Activated CD4-positive, alpha-beta T cell treated with anti-CD3 and anti-CD28 coated beads for 1 hour (primary cell): ENCODE results near the gene PCBP3.
"Not testable (repeated sequence)": the region's sequence is repeated elsewhere in the genome, so short reads cannot be mapped to it uniquely, and the experiment has no call there.

Experiments used
- DNase-seq: peaks from one replicate; pipeline ENCODE4 v3.0.0-alpha.2; 2020

PCBP3 gene

DNA sequence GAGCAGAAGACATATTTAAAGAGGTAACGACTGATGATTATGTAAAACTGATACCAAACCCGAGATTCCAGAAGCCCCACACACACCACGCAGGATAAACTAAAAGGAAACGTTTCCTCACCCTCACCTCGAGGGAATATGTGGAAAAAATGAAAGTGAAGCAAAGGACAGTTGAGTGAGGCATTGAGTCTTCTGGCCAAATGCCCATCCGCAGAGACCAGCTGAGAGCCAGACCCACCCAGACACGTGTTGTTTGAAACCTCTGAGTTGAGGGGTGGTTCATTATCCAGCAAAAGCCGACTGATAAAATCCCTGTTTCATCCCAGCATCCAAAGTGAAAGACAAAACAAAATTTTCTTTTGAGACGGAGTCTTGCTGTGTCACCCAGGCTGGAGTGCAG lies 29.6 kb upstream of the PCBP3 start:
- DNase-seq: no peak

DNA sequence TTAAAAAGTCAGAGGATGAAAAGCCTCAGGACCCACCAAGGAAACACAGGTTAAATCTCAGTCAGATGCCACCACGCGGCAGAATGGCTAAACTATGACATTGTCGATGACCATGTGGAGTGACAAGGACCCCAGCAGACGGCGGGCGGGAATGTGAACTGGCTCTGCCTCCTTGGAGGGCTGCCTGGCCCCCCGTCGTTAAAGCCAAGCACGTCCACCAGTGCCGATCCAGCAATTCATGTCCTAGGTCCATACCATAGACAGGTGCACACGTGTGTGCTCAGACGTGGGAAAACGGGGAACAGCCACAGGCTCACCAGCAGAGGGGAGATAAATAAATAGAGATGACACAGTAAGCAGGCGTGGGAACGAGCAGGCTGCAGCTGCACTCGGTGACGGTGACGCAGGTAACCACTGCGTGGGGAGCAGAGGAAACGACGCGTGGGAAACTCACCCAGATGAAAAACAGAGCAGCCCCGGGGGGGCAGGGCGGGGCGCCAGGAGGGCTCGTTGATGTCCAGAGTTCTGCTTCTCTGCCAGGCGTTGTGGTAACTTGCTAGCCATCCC lies 28.3 kb upstream of the PCBP3 start:
- peak; percentile 85 for DNase-seq

DNA sequence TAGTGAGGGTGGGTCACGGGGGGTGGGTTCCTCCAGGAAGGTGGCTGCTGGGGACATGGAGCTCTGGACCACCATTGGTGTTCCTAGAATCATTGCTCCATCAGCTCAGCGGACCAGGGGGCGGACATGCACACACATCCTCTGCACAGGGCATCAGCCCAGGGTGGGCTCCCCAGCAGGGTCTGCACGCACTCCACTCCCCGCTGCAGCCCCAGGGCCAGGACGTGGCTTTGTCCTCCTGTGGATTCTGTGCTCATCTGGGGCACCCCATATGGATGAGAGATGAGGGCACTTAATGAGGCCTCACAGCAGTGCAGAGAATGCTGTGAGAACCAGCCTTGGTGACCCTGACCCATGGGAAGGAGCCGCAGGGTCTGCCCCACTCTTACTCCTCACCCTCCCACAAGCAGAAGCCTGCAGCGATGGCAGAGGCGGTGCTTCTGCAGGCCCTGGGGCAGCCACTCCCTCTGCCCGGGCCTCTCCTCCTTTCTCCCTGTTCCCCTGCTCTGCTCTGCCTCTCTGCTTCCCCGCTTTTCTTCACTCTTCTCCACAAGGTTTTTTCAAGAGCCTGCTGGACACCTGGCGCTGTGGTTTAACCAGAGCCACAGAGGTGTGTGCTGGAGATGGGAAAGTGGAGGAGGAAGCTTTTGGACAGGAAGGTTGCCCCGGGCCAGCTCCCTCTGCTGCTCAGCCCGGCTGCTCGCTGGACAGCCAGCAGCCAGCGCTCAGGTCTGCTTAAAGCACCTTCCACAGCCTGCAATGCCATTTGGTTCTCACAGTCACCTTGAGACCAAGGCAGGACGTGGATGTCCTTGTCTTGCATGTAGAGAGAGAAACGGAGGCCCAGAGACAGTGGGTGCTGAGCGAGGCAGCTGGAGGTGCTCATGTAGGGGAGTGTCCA lies 26.3 kb upstream of the PCBP3 start:
- no peak for DNase-seq

GRCh38 chr21:45618287-45618686 lies 25.2 kb upstream of the PCBP3 start:
- no peak for DNase-seq

GRCh38 chr21:45618846-45619485 lies 24.6 kb upstream of the PCBP3 start:
- no peak for DNase-seq

DNA sequence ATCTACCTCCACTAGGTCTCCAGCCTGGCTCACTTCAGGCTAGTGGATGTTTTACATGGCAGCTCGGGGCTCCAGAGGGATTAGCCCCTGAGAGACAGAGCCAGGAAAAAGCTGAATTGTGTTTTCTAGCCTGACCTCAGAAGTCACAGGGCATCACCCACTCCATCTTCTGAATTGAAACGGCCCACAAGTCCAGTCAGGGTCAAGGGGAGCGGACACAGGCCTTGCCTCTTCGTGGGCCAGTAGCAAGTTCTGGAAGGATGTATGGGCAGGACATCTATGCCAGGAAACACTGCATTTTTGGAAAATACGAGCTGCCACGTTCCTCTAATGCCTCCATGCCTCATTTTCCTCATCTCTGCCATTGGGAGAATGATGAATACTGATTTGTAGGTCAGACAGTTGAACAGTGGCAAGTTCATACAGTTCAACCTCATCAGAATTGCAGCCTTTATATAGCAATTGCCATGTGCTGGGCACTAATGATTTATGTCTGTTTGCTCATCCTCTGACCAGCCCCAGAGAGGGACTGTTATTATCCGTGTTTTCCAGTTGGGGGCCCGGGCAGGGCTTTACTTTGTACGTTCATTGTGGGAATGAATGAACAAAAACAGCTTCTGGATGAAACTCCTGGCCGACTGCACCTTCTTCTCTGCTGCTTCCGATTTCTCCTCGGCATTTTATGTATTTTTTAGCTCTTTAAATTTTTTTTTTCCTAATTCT lies 23.2 kb upstream of the PCBP3 start:
- no peak for DNase-seq

GRCh38 chr21:45621435-45622331 lies 21.8 kb upstream of the PCBP3 start:
- DNase-seq: not testable (repeated sequence)

DNA sequence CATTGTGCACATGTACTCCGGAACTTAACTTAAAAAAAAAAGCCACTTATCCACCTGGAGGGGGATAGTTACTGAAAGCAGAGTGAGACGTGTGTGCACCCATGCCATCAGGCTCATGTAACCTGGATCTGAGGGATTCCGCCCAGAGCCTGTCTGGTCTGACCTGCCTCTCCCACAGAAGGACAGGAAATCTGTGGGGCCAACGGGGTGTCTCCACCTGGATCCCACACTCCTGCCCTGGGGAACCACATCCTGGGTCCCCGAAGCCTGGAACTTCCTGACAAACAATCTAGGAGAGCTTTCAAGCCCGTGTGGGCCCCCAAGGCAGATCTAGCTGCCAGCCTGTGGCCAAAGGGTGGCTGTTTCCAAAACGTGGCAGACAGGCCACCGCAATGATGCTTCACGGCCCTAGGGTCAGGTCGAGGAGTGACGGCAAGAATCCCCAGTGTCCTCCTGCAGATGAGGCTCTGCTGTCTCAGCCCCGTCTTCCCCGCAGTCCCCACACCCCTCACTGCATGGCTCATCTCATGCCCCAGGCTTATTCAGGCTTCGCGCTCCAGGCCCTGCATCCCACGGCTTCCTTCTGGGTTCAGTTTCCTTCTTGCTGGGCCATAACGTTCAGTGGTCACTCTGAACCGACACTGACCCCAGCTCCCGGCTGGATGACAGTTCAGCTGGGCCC lies 21.0 kb upstream of the PCBP3 start:
- no peak for DNase-seq

DNA sequence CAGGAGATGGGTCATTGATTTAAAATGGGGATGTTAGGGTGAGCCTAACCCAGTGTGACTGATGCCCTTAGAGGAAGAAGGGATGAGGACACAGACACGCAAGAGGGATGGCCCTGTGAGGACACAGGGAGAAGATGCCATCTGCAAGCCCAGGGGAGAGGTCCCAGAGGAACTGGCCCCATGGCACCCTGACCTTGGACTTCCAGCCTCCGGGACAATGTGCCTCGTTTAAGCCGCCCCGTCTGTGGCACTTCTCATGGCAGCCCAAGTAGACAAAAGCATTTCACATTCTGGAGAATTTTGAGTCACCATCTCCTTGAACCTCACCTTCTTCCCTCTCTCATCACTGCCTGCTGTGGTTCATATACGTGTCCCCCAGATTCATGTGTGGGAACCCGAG lies 20.1 kb upstream of the PCBP3 start:
- no peak for DNase-seq

GRCh38 chr21:45626127-45626526 lies 17.4 kb upstream of the PCBP3 start:
- DNase-seq: not testable (repeated sequence)

DNA sequence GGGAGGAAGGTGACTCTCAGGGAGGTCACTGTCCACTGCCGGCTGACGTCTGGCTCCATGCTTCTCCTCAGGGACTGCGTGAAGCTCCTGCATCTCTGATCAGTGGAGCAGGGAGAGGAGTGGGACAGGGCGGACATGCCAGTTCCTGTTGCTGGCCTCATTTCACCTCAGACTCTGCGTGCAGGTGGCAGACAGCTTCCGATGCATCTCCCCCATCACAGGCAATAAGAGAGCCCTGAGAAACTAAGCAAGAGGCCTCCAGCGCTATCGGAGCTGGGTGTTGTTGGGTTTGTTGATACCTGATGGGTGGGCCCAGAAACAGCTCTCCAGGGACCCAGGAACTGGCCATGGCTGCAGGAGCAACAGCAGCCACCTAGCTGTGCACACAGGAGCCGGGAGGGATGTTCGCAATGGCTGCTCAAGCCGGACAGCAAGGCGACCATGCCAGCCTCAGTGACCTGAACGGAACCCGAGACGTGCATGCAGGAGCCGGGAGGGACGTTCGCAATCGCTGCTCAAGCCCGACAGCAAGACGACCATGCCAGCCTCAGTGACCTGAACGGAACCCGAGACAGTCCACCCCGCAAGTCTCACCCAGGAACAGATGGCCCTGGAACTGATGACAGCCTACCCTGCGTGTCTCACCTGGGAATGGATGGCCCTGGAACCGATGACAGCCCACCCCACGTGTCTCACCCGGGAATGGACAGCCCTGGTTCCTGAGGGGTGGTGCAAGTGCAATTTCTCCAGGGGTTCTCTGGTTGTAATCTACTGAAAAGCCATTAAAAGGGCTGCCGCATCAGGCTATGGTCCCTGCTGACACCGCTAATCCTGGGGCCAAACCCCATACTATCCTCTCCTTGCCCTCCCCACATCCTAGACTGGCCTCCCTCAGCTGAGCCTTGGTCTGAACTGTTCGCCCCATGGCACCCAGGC lies 14.2 kb upstream of the PCBP3 start:
- DNase-seq: no peak

GRCh38 chr21:45630066-45630694 lies 13.3 kb upstream of the PCBP3 start:
- no peak for DNase-seq

DNA sequence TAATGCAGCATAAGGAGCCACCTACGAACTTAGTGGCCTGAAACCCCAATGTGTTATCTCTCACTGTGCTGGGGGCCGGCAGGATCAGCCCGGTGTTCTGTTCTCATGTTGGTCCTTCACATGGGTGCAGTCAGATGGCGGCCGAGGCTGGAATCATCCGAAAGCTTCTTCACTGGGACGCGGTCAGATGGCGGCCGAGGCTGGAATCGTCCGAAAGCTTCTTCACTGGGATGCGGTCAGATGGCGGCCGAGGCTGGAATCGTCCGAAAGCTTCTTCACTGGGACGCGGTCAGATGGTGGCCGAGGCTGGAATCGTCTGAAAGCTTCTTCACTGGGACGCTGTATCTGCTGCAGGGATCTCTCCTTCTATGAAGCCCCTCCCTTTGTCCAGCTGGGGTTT lies 12.6 kb upstream of the PCBP3 start:
- no peak for DNase-seq

GRCh38 chr21:45631540-45631939 lies 12.0 kb upstream of the PCBP3 start:
- no peak for DNase-seq

GRCh38 chr21:45632160-45632559 lies 11.4 kb upstream of the PCBP3 start:
- DNase-seq: no peak

GRCh38 chr21:45632637-45633251 lies 10.8 kb upstream of the PCBP3 start:
- no peak for DNase-seq

GRCh38 chr21:45634511-45635183 lies 8.9 kb upstream of the PCBP3 start:
- no peak for DNase-seq

DNA sequence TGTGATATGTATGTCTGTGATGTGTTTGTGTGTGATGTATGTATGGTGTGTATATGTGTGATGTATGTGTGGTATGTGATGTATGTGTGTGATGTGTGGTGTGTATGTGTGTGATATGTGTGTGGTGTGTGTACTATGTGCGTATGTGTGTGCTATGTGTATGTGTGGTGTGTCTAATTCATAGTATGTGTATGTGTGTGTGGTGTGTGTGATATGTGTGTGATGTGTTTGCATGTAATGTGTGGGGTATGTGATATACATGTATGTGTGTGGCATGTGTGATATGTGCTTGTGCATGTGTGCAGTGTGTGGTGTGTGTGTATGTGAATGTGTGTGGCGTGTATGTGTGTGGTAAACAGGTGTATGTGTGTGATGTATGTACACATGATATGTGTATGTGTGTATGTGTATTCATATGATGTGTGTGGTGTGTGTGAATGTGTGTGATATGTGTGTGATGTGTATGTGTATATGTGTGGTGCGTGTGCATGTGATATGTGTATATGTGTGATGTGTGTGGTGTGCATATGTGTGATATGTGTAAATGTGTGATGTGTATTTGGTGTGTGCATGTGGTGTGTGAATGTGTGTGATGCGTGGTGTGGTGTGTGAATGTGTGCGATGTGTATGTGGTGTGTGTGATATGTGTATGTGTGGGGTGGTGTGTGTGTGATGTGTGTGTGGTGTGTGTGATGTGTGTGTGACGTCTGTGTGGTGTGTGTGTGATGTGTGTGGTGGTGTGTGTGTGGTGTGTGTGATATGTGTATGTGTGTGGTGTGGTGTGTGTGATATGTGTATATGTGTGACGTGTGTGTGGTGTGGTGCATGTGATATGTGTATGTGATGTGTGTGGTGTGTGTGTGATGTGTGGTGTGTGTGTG lies 8.0 kb upstream of the PCBP3 start:
- DNase-seq: no peak
